ENCODE measurements around the gene RFX2. TPM values are rescaled to one million over a fixed set of nuclear protein-coding genes. Genes with fewer than 3 reads are reported as not detected.

The RFX2 gene
- total RNA-seq, 1 experiment from 2014 or later, result 3.7 TPM

DNA sequence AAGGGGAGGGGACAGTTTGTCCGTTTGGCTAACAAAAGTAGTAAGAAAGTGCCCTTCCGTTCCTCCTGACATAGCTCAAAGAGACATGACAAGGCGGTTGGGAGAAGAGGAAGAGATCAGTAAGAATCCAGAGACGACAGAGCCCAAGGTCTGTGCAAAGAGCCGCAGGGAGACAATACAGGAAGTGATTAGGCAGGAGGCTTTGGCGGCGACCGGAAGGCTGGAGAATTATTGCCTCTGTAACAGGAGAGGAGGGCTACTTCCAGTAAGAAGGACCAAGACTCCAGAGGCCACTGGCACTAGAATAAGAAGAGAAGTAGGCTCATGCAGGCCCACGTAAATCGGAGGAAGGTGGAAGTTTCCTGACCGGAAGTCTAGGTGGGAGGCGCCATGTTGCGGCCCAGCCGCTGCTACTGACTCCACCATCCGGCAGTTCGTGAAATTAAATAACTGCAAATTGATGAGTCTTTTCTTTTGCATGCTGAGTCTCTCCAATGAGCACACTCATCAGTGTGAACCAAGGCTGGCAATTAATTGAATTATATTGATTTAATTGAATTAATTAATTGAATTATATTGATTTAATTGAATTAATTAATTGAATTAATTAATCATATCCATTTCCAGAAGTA is 9.9 kb downstream of the RFX2 start:
- Histone ChIP-seq H3K18ac (ENCODE audit: insufficient read length, low read depth, low read length) (no peak overlapping the region), H2AFZ (ENCODE audit: low read length) (no peak overlapping the region), H3K23me2 (ENCODE audit: insufficient read length, low read depth, low read length, poor library complexity, severe bottlenecking) (no peaks in the 10 kb centered on the region), H3K4ac (ENCODE audit: low read depth, low read length) (no peak overlapping the region), H3K9ac (ENCODE audit: extremely low read depth, insufficient read length, low read length) (no peak overlapping the region), H3K79me1 (ENCODE audit: insufficient read depth, low read depth, low read length, poor library complexity, severe bottlenecking) (no peaks in the 10 kb centered on the region), H3K27me3 (ENCODE audit: insufficient read depth, low read length) (no peaks in the 10 kb centered on the region), H2BK5ac (ENCODE audit: insufficient read length, low read length) (no peak overlapping the region), H2BK15ac (ENCODE audit: low read depth, low read length) (no peak overlapping the region), H3K56ac (ENCODE audit: insufficient read length, low read depth, low read length) (no peak overlapping the region), H4K8ac (replicated peaks; ENCODE audit: insufficient read length, low read depth, low read length) (no peak overlapping the region), H3K79me2 (ENCODE audit: insufficient read depth, low read length) (no peaks in the 10 kb centered on the region), H3K9me3 (ENCODE audit: control insufficient read depth, low read depth, low read length) (no peaks in the 10 kb centered on the region), H4K20me1 (ENCODE audit: control insufficient read depth, insufficient read depth, insufficient read length) (no peaks in the 10 kb centered on the region), H3T11ph (ENCODE audit: low read length) (no peak overlapping the region), H2BK12ac (ENCODE audit: insufficient read length, low read depth, low read length) (no peak overlapping the region), H3K27ac (ENCODE audit: insufficient read length, low read depth, low read length) (no peak overlapping the region), H3K4me1 (ENCODE audit: insufficient read depth, low read length) (no peaks in the 10 kb centered on the region), H2AK5ac (ENCODE audit: insufficient read length, low read length) (no peak overlapping the region), H3K14ac (ENCODE audit: insufficient read depth, low read length) (no peak overlapping the region), H2BK120ac (ENCODE audit: low read depth, low read length, poor library complexity, severe bottlenecking) (no peak overlapping the region), H4K91ac (ENCODE audit: insufficient read length, low read depth, low read length) (no peak overlapping the region), H2BK20ac (ENCODE audit: low read depth, low read length, poor library complexity, severe bottlenecking) (no peak overlapping the region), H4K5ac (ENCODE audit: insufficient read length, low read depth, low read length) (no peak overlapping the region), H3K23ac (ENCODE audit: insufficient read length, low read depth, low read length) (no peak overlapping the region), H3K4me2 (ENCODE audit: insufficient read depth, insufficient read length, low read length) (no peak overlapping the region)
- no peaks in the 10 kb centered on the region for H3K36me3 Mint-ChIP-seq (ENCODE audit: insufficient read depth in 1 of 3, low read depth in 3 of 3)
- peak overlapping the region in 1 of 3 experiments; percentile 5; a peak in 1 of 7 replicates for H3K27ac Mint-ChIP-seq
- TF ChIP-seq, protein P1, sequence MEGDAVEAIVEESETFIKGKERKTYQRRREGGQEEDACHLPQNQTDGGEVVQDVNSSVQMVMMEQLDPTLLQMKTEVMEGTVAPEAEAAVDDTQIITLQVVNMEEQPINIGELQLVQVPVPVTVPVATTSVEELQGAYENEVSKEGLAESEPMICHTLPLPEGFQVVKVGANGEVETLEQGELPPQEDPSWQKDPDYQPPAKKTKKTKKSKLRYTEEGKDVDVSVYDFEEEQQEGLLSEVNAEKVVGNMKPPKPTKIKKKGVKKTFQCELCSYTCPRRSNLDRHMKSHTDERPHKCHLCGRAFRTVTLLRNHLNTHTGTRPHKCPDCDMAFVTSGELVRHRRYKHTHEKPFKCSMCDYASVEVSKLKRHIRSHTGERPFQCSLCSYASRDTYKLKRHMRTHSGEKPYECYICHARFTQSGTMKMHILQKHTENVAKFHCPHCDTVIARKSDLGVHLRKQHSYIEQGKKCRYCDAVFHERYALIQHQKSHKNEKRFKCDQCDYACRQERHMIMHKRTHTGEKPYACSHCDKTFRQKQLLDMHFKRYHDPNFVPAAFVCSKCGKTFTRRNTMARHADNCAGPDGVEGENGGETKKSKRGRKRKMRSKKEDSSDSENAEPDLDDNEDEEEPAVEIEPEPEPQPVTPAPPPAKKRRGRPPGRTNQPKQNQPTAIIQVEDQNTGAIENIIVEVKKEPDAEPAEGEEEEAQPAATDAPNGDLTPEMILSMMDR (conservative IDR thresholded peaks at IDR 0.05), result no peak
- no peak for DNase-seq
- no peaks in the 10 kb centered on the region for H3K9me3 Mint-ChIP-seq
- H3K27me3 Mint-ChIP-seq (ENCODE audit: low read depth), result peaks cover 2% of the 10 kb centered on the region
- WGBS (ENCODE audit: extremely low coverage, insufficient read length, low lambda C conversion rate), result no CpG with 5 or more reads among the region's 16 CpGs
- no peak overlapping the region; a peak in 1 of 5 replicates for H3K4me3 Mint-ChIP-seq
- peaks cover 6% of the 10 kb centered on the region in 2 experiments; a peak in 3 of 4 replicates for H3K4me1 Mint-ChIP-seq
